Measurements from ENCODE around the gene FGF21. TPM values are rescaled to one million over a fixed set of nuclear protein-coding genes. Genes with fewer than 3 reads are reported as not detected.

Gene FGF21
- total RNA-seq, 2 experiments from 2014 or later: not detected

- no peak for ATAC-seq
- DNase-seq: no peak
- CTCF ChIA-PET: interaction anchor here (1.3 kb wide), 1 partner anchor 8 kb away, joined by 3 read pairs; no protein-coding TSS in a partner anchor
- POLR2A ChIA-PET: no interaction called here
- Mint-ChIP-seq H3K9me3 (ENCODE audit: insufficient read depth) (no peaks in the 10 kb centered on the region), H3K27ac (no peak overlapping the region), H3K4me3 (no peak overlapping the region), H3K27me3 (ENCODE audit: low read depth) (peaks cover 15% of the 10 kb centered on the region), H3K4me1 (ENCODE audit: low read depth) (peaks cover 15% of the 10 kb centered on the region), H3K36me3 (ENCODE audit: low read depth) (no peaks in the 10 kb centered on the region)
Measured at GRCh38 chr19:48735031-48735615, 20.2 kb upstream of the FGF21 start.

GRCh38 chr19:48737360-48737998 lies 17.8 kb upstream of the FGF21 start:
- Mint-ChIP-seq H3K9me3 (ENCODE audit: insufficient read depth) (no peaks in the 10 kb centered on the region), H3K4me3 (no peak overlapping the region), H3K4me1 (ENCODE audit: low read depth) (peaks cover 29% of the 10 kb centered on the region), H3K36me3 (ENCODE audit: low read depth) (no peaks in the 10 kb centered on the region), H3K27me3 (ENCODE audit: low read depth) (peaks cover 18% of the 10 kb centered on the region), H3K27ac (no peak overlapping the region)
- POLR2A ChIA-PET: interaction anchor here (0.6 to 1.3 kb wide), 2 partner anchors 23 to 222 kb away, joined by 3 to 4 read pairs; no protein-coding TSS in a partner anchor
- ATAC-seq (no peak), DNase-seq (no peak)
- CTCF ChIA-PET: interaction anchor here (2.9 kb wide), 1 partner anchor 63 kb away, joined by 15 read pairs; no protein-coding TSS in a partner anchor

- CTCF ChIA-PET: interaction anchor here (0.9 to 2.9 kb wide), 9 partner anchors 9 to 259 kb away, joined by 3 to 18 read pairs (median 5); partner anchors contain the start of genes BAX and CA11
- ATAC-seq (peak; percentile 98), DNase-seq (peak; percentile 94)
- H3K27ac Mint-ChIP-seq: no peak overlapping the region
- H3K27me3 Mint-ChIP-seq (ENCODE audit: low read depth): peaks cover 14% of the 10 kb centered on the region
- POLR2A ChIA-PET: interaction anchor here (0.7 to 2.3 kb wide), 2 partner anchors 11 to 18 kb away, joined by 3 to 6 read pairs; no protein-coding TSS in a partner anchor
- H3K36me3 Mint-ChIP-seq (ENCODE audit: low read depth): no peaks in the 10 kb centered on the region
- peak overlapping the region; percentile 34 for H3K4me3 Mint-ChIP-seq
- H3K9me3 Mint-ChIP-seq (ENCODE audit: insufficient read depth): no peaks in the 10 kb centered on the region
- H3K4me1 Mint-ChIP-seq (ENCODE audit: low read depth): peaks cover 29% of the 10 kb centered on the region
Measured at GRCh38 chr19:48738557-48739403, 16.5 kb upstream of the FGF21 start.

- Mint-ChIP-seq H3K36me3 (ENCODE audit: low read depth) (no peaks in the 10 kb centered on the region), H3K27ac (no peak overlapping the region), H3K9me3 (ENCODE audit: insufficient read depth) (no peaks in the 10 kb centered on the region), H3K4me3 (no peak overlapping the region), H3K27me3 (ENCODE audit: low read depth) (peaks cover 14% of the 10 kb centered on the region), H3K4me1 (ENCODE audit: low read depth) (peaks cover 29% of the 10 kb centered on the region)
- peak; percentile 1 for ATAC-seq
- DNase-seq: no peak
- ChIA-PET CTCF (interaction anchor here (1.1 to 2.9 kb wide), 8 partner anchors 8 to 258 kb away, joined by 3 to 18 read pairs (median 9); partner anchors contain the start of genes BAX and CA11), POLR2A (interaction anchor here (2.3 kb wide), 1 partner anchor 19 kb away, joined by 6 read pairs; no protein-coding TSS in a partner anchor)
Measured at GRCh38 chr19:48739404-48740163, 15.7 kb upstream of the FGF21 start.

GRCh38 chr19:48740164-48740972 lies 15.0 kb upstream of the FGF21 start, which contains the start of gene RASIP1:
Gene RASIP1 (minus strand): TSS chr19:48740610. CDS start chr19:48740282, 328 bp downstream.
- H3K27ac Mint-ChIP-seq: no peak within 1 kb of the TSS
- H3K9me3 Mint-ChIP-seq (ENCODE audit: insufficient read depth): peaks cover under 1% of the 10 kb centered on the region
- DNase-seq: no peak
- ChIA-PET POLR2A (interaction anchor here (2.3 kb wide), 1 partner anchor 19 kb away, joined by 6 read pairs; no protein-coding TSS in a partner anchor), CTCF (interaction anchor here (1.7 to 2.2 kb wide), 2 partner anchors 95 to 257 kb away, joined by 3 to 18 read pairs; partner anchors contain the start of gene CA11)
- peaks cover 14% of the 10 kb centered on the region for H3K27me3 Mint-ChIP-seq (ENCODE audit: low read depth)
- H3K36me3 Mint-ChIP-seq (ENCODE audit: low read depth): no peaks in the 10 kb centered on the region
- H3K4me1 Mint-ChIP-seq (ENCODE audit: low read depth): peaks cover 29% of the 10 kb centered on the region
- ATAC-seq: no peak
- H3K4me3 Mint-ChIP-seq: no peak within 1 kb of the TSS

DNA sequence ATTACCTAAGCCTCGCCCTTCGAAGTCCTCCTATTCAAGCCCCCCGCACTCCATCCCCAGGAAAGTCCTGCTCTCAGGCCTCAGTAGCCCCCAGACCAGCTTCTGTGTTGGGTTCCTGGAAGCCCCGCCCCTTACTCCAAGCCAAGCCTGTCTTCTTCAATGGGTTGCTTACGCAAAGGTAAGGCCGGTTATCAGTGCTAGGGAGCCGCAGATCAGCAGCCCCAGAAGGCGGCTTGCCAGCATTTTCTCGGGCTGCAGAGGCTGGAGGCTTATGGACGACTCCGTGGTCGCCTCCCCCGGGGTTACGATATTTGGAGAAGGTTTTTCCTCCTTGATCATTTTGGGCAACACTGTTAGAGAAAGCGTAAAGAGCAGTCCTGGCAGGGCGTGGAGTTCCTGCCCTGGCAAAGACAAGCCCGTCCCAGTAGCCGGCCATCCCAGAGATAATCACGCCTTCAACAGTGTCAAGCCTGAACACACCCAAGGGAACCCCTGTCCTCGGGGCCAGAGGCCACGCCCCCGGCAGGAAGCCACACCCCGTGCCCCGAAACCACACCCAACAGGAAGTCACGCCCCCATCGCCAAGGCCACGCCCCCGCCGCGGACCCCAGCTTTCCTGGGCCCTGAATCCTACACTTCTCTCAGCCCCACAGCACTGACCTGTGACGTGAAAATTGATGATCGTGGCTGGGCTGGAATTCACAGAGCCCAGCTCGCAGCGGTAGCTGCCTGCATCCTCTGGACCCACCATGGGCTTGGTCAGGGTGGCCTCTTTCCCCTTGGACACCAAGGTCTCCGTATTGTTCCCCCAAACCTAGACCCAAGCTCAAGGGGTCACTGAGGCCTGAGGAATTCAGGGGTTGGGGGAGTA lies 14.0 kb upstream of the FGF21 start:
- no peak overlapping the region for H3K4me3 Mint-ChIP-seq
- no peak overlapping the region for H3K27ac Mint-ChIP-seq
- POLR2A ChIA-PET: no interaction called here
- peaks cover 34% of the 10 kb centered on the region for H3K4me1 Mint-ChIP-seq (ENCODE audit: low read depth)
- CTCF ChIA-PET: no interaction called here
- H3K36me3 Mint-ChIP-seq (ENCODE audit: low read depth): no peaks in the 10 kb centered on the region
- ATAC-seq (no peak), DNase-seq (peak; percentile 54)
- H3K27me3 Mint-ChIP-seq (ENCODE audit: low read depth): peaks cover 19% of the 10 kb centered on the region
- peaks cover 10% of the 10 kb centered on the region for H3K9me3 Mint-ChIP-seq (ENCODE audit: insufficient read depth)

- no peak overlapping the region for H3K27ac Mint-ChIP-seq
- ChIA-PET POLR2A (no interaction called here), CTCF (no interaction called here)
- no peak for DNase-seq
- peaks cover 19% of the 10 kb centered on the region for H3K27me3 Mint-ChIP-seq (ENCODE audit: low read depth)
- no peak overlapping the region for H3K4me3 Mint-ChIP-seq
- peaks cover 37% of the 10 kb centered on the region for H3K4me1 Mint-ChIP-seq (ENCODE audit: low read depth)
- no peaks in the 10 kb centered on the region for H3K36me3 Mint-ChIP-seq (ENCODE audit: low read depth)
- peaks cover 10% of the 10 kb centered on the region for H3K9me3 Mint-ChIP-seq (ENCODE audit: insufficient read depth)
- no peak for ATAC-seq
Measured at GRCh38 chr19:48742096-48742495, 13.2 kb upstream of the FGF21 start.

GRCh38 chr19:48745208-48745995 lies 9.9 kb upstream of the FGF21 start:
- Mint-ChIP-seq H3K4me1 (ENCODE audit: low read depth) (peaks cover 21% of the 10 kb centered on the region), H3K27me3 (ENCODE audit: low read depth) (peaks cover 14% of the 10 kb centered on the region), H3K4me3 (no peak overlapping the region), H3K36me3 (ENCODE audit: low read depth) (no peaks in the 10 kb centered on the region), H3K27ac (no peak overlapping the region), H3K9me3 (ENCODE audit: insufficient read depth) (peaks cover 10% of the 10 kb centered on the region)
- ChIA-PET CTCF (no interaction called here), POLR2A (interaction anchor here (1.5 kb wide), 1 partner anchor 32 kb away, joined by 5 read pairs; no protein-coding TSS in a partner anchor)
- peak; percentile 68 for DNase-seq
- ATAC-seq: peak; percentile 68

DNA sequence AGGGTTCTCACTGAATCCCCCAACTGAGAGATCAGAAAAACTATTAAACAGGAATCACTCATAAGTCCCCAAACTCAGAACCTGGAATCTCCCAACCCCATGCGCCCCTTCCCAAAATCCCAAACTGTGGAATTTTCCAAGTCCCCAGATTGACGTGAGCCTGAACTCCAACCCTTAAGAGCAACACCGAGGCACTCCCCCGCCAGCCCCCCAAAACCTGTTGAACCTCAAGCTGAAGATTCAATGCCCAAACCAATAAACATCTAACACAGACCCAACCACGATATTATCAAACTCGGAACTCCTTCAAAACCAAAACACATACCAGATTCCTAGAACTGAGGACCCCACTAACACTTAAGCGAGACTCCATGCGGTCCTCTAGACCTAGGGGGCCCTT lies 9.2 kb upstream of the FGF21 start:
- ChIA-PET CTCF (interaction anchor here (1.5 kb wide), 1 partner anchor 96 kb away, joined by 4 read pairs; no protein-coding TSS in a partner anchor), POLR2A (interaction anchor here (0.5 to 0.9 kb wide), 2 partner anchors 29 to 1538 kb away, joined by 3 read pairs; no protein-coding TSS in a partner anchor)
- no peak overlapping the region for H3K4me3 Mint-ChIP-seq
- peaks cover 18% of the 10 kb centered on the region for H3K4me1 Mint-ChIP-seq (ENCODE audit: low read depth)
- no peak overlapping the region for H3K27ac Mint-ChIP-seq
- DNase-seq: no peak
- ATAC-seq: no peak
- no peaks in the 10 kb centered on the region for H3K36me3 Mint-ChIP-seq (ENCODE audit: low read depth)
- peaks cover 12% of the 10 kb centered on the region for H3K27me3 Mint-ChIP-seq (ENCODE audit: low read depth)
- H3K9me3 Mint-ChIP-seq (ENCODE audit: insufficient read depth): peaks cover 10% of the 10 kb centered on the region

All from activated CD8-positive, alpha-beta T cell treated with anti-CD3 and anti-CD28 coated beads, Interleukin-2, amount 10 ng/mL, durations not matched to agents 7 days and 5 days (primary cell).